Measurements from ENCODE around the gene CLEC16A.

- TF ChIP-seq CTCF (IDR thresholded peaks at IDR 0.05) (no peak), POLR2A (IDR thresholded peaks at IDR 0.05) (no peak), EP300 (IDR thresholded peaks at IDR 0.05) (no peak), POLR2AphosphoS5 (IDR thresholded peaks at IDR 0.05) (no peak)
These were observed 76.6 kb downstream of the CLEC16A start for GRCh38 chr16:11020792-11021551.

Data from gastroesophageal sphincter (tissue), 3 donors.